ENCODE data around the gene PHC2. TPM values are rescaled to one million over a fixed set of nuclear protein-coding genes. Genes with fewer than 3 reads are reported as not detected.

The PHC2 gene
- total RNA-seq, 1 experiment from 2014 or later: 128 TPM

DNA sequence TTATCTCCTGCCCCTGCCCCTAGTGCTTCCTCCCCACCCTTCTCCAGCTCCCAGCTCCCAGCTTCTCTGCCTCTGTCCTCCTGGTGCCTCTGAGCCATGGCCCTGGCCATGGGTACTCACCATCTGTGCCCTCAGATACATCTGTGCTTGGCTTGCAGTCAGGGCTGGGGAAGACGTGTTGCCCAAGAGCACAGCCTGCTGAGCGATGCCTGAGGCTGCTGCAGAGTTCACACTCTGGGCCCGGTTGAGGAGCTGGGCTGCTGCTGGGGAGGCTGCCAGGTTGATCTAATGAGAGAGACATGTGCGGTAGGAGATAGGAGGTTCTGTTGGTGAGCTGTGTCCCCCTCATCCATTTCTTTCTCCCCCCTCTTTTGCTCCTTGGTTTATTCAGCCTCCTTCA is 60.6 kb downstream of the PHC2 start:
- no peak for DNase-seq (ENCODE audit: low read depth)

- DNase-seq (ENCODE audit: low read depth): no peak
Observed at GRCh38 chr1:33369764-33370163, 61.1 kb downstream of the PHC2 start.

GRCh38 chr1:33369081-33369480 is 61.8 kb downstream of the PHC2 start:
- no peak for DNase-seq (ENCODE audit: low read depth)

DNA sequence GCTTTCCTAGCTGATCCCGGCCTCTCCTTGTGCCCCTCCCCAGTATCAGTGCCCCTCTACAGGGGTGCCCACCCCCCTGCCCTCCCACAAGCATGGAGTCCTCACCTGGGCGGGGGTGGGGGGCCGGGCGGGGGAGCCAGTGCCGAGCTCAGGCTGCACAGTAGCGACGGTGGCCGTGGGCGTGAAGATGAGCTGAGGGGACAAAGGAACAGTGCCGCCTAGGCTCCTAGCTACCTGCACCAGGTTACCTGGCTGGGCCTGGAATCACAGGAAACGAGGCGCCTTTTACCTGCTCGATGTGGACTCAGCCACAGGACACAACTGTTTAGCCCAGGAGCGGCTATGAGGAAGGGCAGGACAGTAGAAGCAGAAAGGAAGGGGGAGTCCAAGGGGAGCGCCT is 62.5 kb downstream of the PHC2 start:
- no peak for DNase-seq (ENCODE audit: low read depth)

GRCh38 chr1:33367485-33368405 is 63.1 kb downstream of the PHC2 start:
- peak; percentile 78 for DNase-seq (ENCODE audit: low read depth)

GRCh38 chr1:33366762-33367484 is 64.0 kb downstream of the PHC2 start:
- DNase-seq (ENCODE audit: low read depth): no peak

DNA sequence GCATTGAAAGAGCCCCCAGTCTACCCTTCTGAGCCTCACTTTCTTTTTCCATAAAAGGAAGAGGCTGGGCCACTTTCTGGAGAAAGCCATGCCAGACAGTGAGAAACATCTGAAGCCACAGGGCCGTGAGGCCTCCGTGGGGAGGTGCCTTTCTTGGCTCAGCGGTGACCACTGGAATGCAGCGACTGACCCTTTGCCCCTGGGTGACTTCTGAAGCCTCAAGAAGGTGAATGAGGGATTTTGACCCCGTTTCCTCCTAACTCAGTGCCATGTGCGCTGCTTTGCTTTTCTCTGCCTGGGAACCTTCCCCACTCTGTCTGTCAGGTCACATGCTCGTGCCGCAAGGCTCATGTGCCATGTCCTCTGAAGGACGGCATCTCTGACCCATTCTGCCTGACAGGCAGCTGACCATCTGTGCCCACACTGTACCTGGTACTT is 65.3 kb downstream of the PHC2 start:
- DNase-seq (ENCODE audit: low read depth): peak; percentile 90

DNA sequence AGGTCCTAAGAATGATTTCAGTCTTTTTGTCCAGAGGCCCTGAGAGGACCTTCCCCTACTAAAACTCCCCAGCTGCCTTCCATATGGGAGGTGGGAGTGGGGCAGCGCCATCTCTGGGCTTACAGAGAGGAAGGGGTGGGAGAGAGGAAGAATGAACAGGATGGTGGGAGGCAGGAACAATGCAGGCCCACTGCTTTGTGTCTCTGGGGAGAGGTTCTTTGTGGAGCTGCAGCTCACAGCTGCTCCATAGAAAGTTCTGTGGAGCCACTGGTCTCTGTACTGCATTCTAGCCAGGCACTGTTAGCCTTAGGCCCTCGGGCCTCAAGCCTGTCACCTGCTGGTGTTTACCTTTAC is 66.4 kb downstream of the PHC2 start:
- no peak for DNase-seq (ENCODE audit: low read depth)

GRCh38 chr1:33363470-33363861 is 67.4 kb downstream of the PHC2 start:
- no peak for DNase-seq (ENCODE audit: low read depth)

- no peak for DNase-seq (ENCODE audit: low read depth)
Observed at GRCh38 chr1:33363021-33363420, 67.9 kb downstream of the PHC2 start.

DNA sequence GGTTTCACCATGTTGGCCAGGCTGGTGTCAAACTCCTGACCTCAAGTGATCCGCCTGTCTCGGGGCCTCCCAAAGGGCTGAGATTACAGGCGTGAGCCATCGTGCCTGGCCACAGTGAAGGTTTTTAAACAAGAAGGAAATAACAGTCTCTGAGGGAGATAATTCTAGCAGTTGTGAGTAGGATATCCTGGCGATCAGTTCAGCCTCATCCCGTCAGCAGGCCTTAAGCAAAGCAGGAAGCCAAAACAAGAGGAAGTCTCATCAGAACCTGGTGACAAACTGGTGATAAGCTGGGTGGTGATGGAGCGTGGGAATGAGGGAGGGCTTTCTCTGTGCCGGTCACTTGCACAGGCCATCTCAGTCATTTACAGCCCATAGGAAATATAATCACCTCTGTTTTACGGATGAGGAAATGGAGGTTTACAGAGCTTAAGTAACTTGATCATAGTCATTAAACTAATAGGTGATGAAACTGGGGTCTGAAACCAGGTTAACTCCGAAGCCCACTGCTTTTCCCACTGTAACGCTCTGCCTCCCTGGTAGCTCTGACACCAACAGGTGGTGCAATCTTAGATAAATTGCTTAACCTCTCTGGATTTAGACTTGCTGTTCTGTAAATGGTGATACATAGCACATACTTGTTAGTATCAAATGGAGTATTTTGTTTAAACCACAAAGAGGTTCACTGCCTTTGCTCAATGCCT is 69.2 kb downstream of the PHC2 start:
- no peak for DNase-seq (ENCODE audit: low read depth)

GRCh38 chr1:33360367-33360766 is 70.5 kb downstream of the PHC2 start:
- no peak for DNase-seq (ENCODE audit: low read depth)

DNA sequence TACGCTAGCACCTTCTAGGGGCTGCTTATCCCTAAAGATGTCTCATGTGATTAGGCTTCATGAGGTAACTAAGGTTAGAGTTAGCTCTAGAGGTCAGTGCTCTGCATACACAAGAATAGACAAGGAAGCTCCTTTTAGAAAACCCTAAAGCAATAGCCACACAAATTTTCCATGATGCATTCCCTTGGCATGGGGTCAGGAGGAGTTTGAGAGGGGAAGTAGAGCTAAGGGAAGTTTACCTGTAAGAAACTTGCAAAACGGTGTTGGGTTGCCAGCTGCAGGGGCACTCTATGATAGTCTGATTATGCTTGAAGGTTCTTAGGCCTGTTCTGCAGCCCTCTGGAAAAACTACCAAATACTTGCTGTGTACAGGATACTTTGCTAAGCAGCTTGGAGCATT is 71.0 kb downstream of the PHC2 start:
- DNase-seq (ENCODE audit: low read depth): peak; percentile 30

DNA sequence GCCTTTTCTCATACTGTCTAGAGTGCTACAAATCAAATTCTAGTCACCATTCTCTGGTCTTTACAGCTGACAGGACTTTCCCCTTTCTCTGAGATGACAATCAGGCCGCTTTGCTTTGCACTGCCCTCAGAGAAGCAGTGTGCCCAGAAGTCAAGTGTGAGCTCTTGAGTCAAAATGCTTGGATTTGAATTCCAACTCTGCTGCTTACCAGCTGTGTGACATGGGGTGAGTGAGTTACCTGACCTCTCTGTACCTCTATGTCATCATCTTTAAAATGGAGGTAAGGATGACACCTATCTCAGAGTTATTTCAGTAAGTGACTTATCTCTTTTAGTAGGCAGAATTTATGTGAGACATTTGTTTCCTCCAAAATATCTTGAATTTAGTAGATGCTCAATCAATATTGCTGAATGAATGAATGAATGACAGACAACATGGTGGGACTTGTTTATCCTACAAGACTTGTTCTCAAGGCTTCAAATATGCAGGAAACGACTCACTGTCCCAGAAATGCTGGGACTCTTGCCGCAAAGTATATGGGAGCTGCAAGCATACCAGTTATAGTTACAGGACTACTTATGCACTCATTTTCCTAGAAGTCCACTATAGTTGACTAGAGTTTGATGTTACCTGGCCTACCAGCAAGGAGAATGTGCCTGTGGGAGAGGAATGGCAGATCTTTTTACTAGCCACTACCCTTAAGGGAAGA is 71.9 kb downstream of the PHC2 start:
- peak; percentile 37 for DNase-seq (ENCODE audit: low read depth)

DNA sequence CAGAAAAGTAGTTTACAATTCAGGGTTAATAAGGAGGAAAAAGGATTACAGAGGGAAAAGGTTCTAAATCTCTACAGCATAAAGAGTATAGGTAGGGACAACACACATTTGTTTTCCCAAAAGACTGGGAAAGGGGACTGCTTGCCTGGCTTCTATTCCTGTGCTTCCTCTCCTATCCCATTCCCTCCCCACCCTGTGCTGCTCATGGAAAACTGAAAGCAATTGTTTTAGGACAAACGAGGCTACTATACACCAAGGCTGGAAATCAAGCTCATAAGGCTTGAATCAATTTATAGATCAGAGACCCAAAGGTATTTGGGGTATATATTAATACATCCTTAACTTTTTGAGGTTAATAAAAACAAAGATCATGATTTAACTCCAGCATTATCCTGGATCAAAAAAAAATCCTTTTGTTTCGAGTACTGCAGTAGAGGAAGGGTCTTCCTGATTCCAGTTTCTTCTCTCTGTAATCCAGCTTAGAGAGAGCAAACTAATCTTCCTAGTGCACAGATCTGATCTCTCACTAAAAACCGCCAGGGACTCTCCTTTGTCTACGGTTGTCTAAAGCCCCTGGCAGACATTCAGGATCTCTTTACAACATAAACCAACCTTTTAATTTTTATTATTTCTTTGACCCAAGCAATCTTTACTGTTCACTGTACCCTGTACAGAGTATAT is 72.6 kb downstream of the PHC2 start:
- no peak for DNase-seq (ENCODE audit: low read depth)

GRCh38 chr1:33357099-33357498 is 73.8 kb downstream of the PHC2 start:
- DNase-seq (ENCODE audit: low read depth): no peak

DNA sequence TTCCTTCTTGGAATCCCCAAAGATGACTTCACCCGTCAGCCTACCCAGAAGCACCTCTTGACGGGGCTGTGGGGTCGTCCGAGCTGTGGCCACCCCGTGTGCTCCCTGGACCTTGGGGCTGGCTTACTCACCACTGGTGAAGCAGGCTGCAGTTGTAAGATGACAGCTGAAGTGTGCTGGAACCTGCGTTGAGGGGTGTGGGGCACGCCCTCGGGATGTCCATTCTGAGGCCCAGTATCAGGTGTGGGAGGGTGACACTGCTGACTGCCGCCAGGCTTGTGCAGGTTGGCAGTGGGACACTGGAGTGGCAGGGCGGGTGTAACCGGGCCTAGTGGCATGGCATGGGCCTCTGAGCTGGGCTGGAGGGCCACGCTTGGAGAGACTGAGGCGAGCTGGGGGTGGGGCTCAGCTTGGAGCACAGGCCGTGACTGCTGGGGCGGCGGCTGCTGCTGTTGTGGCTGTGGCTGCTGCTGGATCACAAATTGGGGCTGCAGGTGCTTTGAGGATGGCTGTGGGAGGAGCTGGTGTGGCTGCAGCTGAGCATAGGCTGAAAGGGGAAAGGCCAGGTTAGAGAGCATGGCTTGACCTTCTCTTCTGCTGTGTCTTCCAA is 76.1 kb downstream of the PHC2 start:
- no peak for DNase-seq (ENCODE audit: low read depth)

GRCh38 chr1:33353531-33353930 is 77.4 kb downstream of the PHC2 start:
- DNase-seq (ENCODE audit: low read depth): no peak

DNA sequence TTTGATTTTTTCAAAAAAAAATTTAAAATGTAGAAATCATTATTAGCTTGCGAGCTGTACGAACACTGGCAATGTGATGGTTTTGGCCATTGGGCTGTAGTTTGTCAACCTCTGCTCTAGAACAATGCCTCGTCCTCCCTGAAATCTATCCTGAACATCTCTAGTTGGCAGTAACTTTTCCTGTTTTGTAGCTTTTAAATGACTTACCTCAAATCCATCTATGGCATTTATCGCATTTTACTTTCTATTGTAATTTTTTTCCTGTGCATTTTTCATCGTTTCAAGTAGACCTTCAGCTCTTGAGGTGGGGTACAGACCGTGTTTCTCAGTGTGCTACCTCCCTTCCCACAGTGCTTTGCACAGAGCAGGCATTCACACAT is 79.6 kb downstream of the PHC2 start:
- DNase-seq (ENCODE audit: low read depth): no peak

- no peak for DNase-seq (ENCODE audit: low read depth)
Observed at GRCh38 chr1:33350611-33351280, 80.1 kb downstream of the PHC2 start.
